Stimulated activated CD8-positive, alpha-beta memory T cell treated with anti-CD3 and anti-CD28 coated beads, Interleukin-2, amount 100 ng/mL, for 48 hours (primary cell): ENCODE data around the gene LGALS4.
"Not testable (repeated sequence)": the region's sequence is repeated elsewhere in the genome, so short reads cannot be mapped to it uniquely, and the experiment has no call there.

Experiments
- DNase-seq, 2 donors: peaks; one replicate each; pipeline ENCODE4 v3.0.0-alpha.2; 2020; ENCODE audit warnings: low read depth in 2 of 2

The LGALS4 gene

DNA sequence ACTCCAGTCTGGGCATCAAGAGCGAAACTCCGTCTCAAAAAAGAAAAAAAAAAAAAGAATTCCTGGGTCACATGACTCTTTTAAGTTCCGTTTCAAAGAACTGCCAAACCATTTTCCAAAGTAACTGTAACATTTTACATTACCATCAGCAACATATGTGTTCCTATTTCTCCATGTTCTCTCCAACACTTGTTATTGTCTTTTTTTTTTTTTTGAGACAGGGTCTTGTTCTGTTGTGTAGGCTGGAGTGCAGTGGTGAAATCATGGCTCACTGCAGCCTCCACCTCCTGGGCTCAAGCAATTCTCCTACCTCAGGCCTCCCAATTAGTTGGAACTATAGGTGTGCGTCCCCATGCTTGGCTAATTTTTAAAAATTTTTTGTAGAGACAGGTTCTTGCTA, 17.2 kb downstream of the LGALS4 start:
- no peak for DNase-seq

DNA sequence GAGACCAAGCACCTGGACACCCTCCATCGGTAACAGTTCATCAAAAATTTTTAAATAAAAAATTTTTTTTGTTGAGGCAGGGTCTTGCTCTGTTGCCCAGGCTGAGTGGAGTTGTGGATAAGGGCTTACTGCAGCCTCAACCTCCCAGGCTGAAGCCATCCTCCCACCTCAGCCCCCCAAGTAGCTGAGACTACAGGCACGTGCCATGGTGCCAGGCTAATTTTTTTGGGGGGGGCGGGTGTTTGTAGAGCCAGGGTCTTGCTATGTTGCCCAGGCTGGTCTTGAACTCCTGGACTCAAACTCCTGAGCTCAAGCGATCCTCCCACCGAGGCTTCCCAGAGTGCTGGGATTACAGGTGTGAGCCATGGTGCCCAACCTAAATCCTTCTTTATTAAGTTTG, 19.1 kb downstream of the LGALS4 start:
- no peak for DNase-seq

DNA sequence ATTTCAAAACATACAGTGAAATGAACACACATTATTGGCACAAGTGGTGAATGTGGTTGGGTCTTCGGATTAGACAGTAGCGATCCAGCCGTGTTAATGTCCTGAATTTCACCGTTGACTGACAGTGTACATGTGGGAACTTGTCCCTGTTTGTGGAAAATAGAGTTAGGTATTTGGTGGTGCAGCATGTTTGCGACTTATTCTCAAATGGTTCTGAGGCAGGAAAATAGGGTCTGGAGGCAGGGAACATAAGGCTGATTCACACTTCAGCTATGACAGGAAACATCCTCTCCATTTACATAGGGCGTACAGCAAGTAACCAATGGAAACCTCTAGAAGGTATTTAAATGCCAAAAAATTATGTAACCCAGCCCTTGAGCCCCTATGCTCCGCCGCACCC, 19.6 kb downstream of the LGALS4 start:
- no peak for DNase-seq

DNA sequence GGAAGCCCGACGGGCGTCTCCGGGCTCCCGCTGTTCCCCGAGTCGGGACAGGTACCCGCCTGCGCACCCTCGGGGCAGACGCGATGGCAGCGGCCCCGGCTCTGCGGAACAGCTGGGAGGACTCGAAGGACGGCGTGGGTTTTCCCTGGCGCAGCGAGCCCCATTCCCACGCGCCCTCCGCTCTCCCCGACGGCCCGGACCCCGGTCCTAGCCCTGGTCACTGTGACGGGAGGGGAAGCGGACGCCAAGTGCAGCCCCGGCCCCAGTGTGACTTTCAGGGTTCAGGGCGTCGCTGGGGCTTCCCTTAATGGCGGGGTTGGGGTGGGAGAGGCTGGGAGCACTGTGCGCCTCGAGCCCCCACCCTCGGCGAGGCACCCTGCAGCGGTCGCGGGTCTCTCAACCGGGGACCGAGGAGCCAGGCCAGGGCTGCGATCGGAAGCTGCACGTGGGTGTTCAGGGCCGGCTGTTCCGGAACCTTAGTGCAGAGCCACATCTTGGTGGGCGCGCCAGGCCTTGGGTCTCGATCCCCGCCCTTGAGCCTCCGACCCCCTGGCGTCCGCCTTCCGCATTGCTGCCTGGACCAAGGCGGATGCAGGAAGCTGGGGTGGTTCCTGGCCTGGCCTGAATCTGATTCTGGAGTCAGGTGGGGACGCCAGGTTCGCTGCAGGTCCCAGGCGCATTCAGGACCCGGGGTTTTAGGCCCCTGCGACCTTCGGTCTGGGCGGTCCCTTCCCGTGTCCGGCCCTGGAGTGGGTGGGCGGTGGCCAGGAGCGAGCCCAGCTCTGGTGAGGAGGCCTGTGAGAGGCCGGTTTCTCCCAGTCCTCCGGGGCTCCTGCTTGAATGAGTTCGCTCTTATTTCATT, 20.3 kb downstream of the LGALS4 start:
- peak; percentile 26 to 37 for DNase-seq

- DNase-seq: not testable (repeated sequence)
Measured at GRCh38 chr19:38791451-38792064, 21.2 kb downstream of the LGALS4 start.

GRCh38 chr19:38790507-38791403, 22.0 kb downstream of the LGALS4 start:
- DNase-seq: not testable (repeated sequence)

DNA sequence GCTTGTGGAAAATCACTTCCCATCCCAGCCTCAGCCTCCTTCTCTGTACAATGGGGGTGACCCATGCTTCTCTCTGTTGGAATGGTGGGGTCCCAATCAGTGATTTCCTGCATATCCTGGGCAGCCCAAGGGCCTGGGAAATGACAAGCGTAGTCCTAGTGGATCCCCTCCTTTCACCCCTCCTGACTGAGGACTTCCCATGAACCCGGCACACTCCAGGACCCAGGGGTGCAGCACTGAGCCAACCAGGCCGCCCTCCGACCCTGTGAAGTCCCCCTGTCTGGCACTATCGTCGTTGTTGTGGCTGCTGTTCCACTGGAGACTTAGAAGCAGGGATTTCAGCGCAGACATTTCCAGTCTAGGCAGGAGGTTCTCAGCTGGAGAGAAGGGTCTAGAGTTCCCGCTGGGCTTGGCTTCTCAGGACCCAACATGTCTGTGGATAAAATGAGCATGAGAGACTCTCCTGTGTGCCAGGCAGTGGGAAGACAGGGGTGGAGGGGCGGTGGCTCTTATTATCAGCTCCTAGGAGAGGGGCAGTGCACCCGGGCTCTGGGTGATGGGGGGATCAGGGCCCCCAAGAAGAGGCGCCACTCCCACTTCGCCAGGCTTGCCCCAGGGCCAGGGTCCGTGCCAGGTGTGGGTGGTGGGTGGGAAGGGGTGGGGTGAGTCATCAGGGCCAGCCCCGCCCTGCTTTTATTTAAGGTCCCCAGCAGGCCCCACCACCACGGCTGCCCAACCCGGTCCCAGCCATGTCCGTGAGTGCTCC, 24.1 kb downstream of the LGALS4 start, which contains the start of gene LGALS7B:
LGALS7B (plus strand) TSS at position 723 of the 766 bp plus-strand sequence; CDS start at position 750, 27 bp downstream.
- no peak for DNase-seq

GRCh38 chr19:38786572-38787265, 26.0 kb downstream of the LGALS4 start:
- no peak for DNase-seq

DNA sequence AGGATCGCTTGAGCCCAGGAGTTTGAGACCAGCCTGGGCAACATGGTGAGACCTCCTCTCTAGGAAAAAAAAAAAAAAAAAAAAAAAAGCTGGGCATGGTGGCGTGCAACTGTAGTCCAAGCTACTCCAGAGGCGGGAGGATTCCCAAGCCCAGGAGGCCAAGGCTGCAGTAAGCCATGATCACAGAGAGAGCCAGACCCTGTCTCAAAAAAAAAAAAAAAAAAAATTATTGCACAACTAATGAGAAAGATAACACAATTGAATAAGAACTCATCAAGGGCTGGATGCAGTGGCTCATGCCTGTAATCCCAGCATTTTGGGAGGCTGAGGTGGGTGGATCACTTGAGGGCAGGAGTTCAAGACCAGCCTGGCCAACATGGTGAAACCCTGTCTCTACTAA, 26.7 kb downstream of the LGALS4 start:
- not testable (repeated sequence) for DNase-seq

GRCh38 chr19:38785187-38785699, 27.5 kb downstream of the LGALS4 start:
- DNase-seq: no peak

GRCh38 chr19:38784224-38784623, 28.5 kb downstream of the LGALS4 start:
- DNase-seq: no peak

GRCh38 chr19:38782212-38782611, 30.5 kb downstream of the LGALS4 start:
- not testable (repeated sequence) for DNase-seq

GRCh38 chr19:38781058-38781457, 31.7 kb downstream of the LGALS4 start:
- DNase-seq: no peak

GRCh38 chr19:38780443-38780842, 32.3 kb downstream of the LGALS4 start:
- DNase-seq: no peak

- no peak for DNase-seq
Measured at GRCh38 chr19:38778733-38779132, 34.0 kb downstream of the LGALS4 start.

GRCh38 chr19:38774181-38774950, 38.4 kb downstream of the LGALS4 start:
- no peak for DNase-seq

- no peak for DNase-seq
Measured at GRCh38 chr19:38773469-38774177, 39.1 kb downstream of the LGALS4 start, which contains the start of gene LGALS7. Gene LGALS7, minus strand, starts transcription at chr19:38773517. Its CDS starts 25 bp downstream, at chr19:38773492.

DNA sequence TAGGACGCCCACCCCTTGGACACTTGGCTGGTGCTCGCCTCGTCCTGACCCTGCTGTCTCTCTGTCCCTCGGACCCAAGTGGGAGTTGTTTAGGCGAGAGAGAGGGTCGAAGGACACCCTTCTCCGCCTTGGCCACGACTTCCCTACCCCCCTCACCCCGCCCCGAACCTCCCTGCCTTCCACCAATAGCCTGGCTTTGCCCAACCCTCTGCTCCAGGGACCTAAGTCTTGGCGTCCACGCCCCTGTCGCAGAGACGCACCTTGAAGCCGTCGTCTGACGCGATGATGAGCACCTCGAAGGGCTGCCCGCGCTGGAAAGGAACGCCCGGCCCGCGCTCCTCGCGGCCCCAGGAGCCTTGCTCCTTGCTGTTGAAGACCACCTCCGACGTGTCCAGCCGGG, 41.2 kb downstream of the LGALS4 start:
- DNase-seq: not testable (repeated sequence)

- not testable (repeated sequence) for DNase-seq
Measured at GRCh38 chr19:38770949-38771275, 41.8 kb downstream of the LGALS4 start.
